Measurements from ENCODE around the gene SFXN5.

DNA sequence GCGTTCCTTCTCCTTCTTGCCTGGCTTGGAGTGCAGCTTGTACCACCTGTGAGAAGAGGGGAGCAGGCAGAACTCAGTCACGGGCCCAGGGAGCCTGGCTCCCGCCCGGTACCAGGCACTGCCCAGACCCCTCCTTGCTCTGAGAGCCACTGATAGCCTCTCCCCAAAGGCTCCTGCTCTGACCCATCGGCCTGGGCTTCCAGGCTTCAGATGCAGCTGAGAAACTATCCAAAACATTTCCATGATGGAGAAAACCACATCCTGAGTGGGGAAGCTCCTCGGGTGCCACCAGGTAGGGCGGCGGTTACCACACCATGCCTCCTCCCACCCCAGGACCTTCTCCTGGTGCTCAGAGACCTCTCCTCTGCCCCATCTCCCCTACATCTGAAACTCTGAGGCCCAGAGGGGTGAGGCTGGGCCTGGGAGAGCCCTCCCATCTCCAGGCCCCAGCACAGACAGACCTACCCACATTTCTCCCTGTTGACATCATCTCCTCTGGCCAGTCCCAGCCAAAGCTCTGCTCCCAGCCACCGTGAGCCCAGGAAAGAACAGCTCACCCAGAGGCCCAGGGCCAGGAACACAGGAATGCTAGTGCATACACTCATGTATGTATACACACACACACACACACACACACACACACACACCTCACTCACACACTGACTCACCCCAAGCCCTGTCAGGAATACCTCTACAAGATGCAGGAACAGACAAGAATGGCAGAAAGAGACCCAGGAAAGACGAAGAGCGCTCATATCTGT is 17.9 kb upstream of the SFXN5 start:
- TF ChIP-seq ARNT (IDR thresholded peaks at IDR 0.05), result no peak
- TF ChIP-seq, protein P1, sequence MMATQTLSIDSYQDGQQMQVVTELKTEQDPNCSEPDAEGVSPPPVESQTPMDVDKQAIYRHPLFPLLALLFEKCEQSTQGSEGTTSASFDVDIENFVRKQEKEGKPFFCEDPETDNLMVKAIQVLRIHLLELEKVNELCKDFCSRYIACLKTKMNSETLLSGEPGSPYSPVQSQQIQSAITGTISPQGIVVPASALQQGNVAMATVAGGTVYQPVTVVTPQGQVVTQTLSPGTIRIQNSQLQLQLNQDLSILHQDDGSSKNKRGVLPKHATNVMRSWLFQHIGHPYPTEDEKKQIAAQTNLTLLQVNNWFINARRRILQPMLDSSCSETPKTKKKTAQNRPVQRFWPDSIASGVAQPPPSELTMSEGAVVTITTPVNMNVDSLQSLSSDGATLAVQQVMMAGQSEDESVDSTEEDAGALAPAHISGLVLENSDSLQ (IDR thresholded peaks at IDR 0.05), result no peak
- TF ChIP-seq FOXA1 (IDR thresholded peaks at IDR 0.05), result no peak
- no peak for TF ChIP-seq LEF1 (IDR thresholded peaks at IDR 0.05; ENCODE audit: borderline replicate concordance)
